Fibroblast of gingiva (primary cell): ENCODE data around the gene TRIM36.

Experiments used
- DNase-seq: peaks from one replicate; pipeline ENCODE4 v3.0.0-alpha.2; 2011; ENCODE audit warnings: low read depth

TRIM36 gene

GRCh38 chr5:115169487-115170133 lies at the start of gene TRIM36:
TSS of gene TRIM36 (minus strand) at chr5:115169908. CDS start at chr5:115169634, 274 bp downstream.
- peak; percentile 88 for DNase-seq

GRCh38 chr5:115214541-115214940 lies 44.8 kb upstream of the TRIM36 start:
- peak; percentile 7 for DNase-seq

GRCh38 chr5:115209279-115209678 lies 39.6 kb upstream of the TRIM36 start:
- no peak for DNase-seq

DNA sequence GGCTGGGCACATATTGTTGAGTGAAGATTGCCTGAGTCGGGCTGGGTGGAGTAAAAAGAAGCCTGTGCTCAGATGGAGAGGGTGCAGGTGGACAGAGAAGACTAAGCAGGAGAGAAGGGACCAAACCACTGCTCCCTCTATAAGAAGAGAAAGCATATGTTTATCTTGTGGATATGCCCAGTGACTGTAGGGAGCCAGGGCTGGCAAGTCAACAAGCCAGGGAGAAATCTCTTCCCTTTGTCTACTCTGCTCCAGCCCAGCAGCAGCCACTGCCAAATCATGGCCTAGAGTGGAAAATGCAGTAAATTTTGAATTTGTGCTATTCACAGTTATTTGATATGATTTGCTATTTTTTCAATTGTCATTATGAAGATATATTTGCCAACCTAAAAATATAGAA lies 33.2 kb upstream of the TRIM36 start:
- no peak for DNase-seq

- DNase-seq, result no peak
Measured at GRCh38 chr5:115196161-115196560, 26.5 kb upstream of the TRIM36 start.

DNA sequence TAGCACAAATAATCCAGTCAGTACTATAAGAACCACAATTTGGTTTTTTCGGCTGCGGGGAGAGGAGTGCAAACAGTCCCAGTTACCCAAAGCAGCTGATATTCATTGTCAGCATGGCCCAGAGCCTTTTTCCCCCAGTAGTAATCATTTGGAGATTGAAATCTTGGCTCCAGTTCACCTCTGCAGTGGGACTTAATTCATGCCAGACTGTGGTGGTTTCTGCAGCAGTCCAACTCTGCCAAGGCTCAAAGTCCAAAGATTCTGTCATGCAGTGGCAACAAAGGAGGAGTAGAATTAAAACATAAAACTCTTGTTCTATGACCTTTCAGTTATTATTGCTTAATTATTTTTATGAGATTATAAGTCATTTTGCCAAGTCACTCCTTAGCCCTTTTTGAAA lies 25.0 kb upstream of the TRIM36 start:
- DNase-seq, result peak; percentile 84

GRCh38 chr5:115193295-115193694 lies 23.6 kb upstream of the TRIM36 start:
- no peak for DNase-seq

GRCh38 chr5:115192098-115192497 lies 22.4 kb upstream of the TRIM36 start:
- no peak for DNase-seq

- no peak for DNase-seq
Measured at GRCh38 chr5:115191474-115192031, 21.8 kb upstream of the TRIM36 start.

DNA sequence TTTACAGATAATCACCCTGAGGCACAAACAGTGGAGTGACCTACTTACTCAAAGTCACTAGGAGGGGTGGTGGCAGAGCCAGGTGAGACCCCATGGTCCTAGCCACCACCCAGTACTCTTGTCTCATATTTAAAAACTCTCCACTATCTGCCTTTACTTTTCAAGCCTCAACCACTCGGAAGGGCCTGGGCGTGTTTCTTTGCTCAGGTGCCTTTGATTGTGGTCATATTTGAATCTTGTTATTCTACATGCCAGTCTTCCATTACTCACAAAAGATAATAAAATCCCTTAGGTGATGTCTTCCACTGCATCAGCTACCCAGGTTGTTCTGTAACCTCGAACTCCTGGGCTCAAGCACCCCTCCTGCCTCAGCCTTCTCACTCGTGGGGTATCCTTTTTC lies 20.7 kb upstream of the TRIM36 start:
- no peak for DNase-seq

DNA sequence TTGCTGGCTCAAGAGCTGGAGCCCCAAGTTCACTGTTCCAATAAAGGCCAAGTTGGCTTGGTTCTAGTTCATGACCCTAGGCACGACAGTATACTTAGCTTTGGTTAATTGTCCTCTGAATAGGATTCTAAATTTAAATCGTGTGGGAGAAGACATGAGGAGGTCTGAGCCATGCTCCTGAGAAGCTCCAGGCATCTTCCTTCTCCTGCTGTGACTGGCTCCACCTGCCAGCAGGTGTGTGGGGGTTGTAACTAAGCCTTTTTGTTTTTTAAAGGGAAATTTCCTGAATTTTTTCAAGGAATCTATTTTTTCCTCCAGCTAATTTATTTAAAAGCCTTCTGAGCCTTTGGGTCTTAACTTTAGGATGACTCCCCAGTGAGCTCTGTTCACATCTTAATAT lies 20.2 kb upstream of the TRIM36 start:
- no peak for DNase-seq

GRCh38 chr5:115186794-115187193 lies 17.1 kb upstream of the TRIM36 start:
- no peak for DNase-seq

DNA sequence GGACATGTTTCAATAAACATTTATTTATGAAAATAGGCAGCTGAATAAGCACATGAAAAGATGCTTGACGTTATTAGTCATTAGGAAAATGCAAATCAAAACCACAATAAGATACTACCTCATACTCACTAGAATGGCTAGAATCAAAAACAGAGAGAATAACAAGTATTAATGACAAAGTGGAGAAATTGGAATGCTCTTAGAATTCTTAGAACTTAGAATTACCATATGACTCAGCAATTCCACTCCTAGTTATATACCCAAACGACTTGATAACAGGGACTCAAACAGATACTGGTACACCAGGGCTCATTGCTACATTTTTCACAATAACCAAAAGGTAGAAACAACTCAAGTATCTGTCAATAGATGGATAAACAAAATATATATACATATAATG lies 15.1 kb upstream of the TRIM36 start:
- peak; percentile 41 for DNase-seq

DNA sequence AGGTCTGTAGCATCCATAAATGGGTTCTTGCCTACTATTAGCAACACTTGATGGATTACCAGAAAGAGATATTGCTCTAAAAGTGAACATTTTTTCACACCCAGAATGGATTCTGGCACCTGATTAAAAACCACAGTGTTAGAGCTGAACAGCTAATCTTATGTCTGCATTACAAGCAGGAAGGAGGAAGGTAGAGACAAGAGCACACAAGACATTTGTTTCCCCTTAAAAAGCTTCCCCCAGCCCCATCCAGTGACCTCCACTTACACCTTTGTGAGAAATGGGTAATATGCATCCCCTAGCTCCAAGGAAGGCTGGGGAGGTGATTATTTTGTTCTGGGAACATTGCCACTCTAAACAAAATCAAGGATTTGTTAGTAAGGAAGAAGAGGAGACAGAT lies 12.0 kb upstream of the TRIM36 start:
- no peak for DNase-seq

GRCh38 chr5:115180165-115180709 lies 10.5 kb upstream of the TRIM36 start:
- DNase-seq, result no peak

GRCh38 chr5:115179394-115180164 lies 9.9 kb upstream of the TRIM36 start:
- DNase-seq, result no peak

DNA sequence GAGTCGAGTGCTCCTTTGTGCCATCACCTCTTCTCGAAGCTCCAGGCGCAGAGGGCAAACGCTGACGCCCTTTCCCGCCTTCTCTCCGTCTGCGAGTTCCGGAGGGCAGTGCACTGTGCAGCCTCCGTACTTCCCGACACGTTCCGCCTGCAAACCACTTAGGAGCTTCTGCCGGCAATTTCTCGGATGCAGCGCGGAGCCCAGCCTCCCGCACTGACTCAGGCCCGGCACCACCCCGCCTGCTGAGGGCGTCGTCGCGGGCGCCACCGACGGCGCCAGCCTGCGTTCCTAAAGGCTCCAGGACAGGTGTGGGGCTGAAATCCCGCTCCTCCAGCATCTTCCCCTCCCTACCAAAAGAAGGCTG lies 9.3 kb upstream of the TRIM36 start:
- no peak for DNase-seq

DNA sequence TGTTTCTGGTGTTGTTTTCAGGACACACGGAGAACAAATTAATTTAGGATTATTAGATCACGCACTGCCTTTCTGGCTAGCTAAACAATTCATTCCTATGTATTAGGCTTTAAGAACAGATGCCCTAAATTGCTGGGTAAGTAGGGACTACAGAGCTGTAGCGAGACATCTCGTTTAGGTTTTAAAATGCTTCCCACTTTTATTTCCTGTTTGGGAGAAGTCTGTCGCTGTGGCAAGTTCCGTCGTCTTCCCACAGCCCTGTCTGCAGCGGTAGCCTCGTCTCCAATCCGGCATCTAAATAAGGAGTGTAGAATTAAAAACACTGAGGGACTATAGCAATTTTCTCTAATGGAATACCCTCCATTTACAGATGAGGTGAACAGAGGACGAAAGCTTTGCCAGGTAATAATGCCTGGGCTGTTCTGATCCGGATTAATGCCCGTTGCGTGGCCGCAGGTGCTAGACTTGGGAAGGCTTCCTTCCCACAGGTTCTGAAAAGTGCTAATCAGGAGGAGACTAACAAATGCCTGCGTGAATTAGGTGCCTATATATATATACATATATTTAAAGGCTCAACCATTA lies 1.3 kb upstream of the TRIM36 start:
- no peak for DNase-seq

GRCh38 chr5:115170134-115170928 lies 623 bp upstream of the TRIM36 start:
- peak; percentile 3 for DNase-seq

GRCh38 chr5:115168829-115169486 lies 750 bp downstream of the TRIM36 start:
- DNase-seq, result no peak

DNA sequence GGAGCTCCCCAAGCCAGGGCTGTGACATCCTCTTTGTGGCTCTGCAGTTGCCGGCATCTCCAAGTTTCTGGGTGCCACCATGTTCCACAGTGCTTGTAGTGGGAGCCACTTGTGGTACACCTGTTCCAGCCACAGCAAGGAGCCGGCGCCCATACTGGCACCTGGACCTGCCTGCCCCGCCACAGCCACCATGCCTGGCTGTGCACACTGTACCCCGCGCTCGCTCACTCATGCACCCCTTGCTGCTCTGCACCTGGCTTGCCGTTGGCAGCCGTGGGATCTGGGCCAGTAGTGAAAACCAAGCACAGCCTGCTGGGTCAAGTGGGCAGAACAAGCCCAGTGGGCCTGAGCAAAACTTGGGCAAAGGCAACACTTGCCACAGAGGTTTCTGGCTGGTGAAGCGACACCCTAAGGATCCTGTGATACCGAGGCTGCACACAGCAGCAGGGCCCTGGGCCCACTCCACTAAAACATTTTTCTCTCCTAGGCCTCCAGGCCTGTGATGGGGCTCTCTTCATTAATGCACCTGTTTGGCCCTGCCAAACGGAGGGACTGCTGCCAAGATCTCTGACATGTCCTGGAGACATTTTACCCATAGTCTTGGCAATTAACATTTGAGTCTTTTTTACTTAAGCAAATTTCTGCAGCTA lies 2.8 kb downstream of the TRIM36 start:
- no peak for DNase-seq
